HEK293T (cell line): Measurements from ENCODE around the gene SCN7A.

ENCODE experiments used
- CTCF ChIA-PET: fragments of 350-600 bp; formaldehyde crosslinking; extraction: SDS; loops from one replicate; lab custom pipeline; 2021; ENCODE audit warnings: antibody characterized with exemption, inconsistent platforms; lab: Yijun Ruan, JAX
- POLR2A ChIA-PET: fragments of 350-600 bp; formaldehyde crosslinking; extraction: SDS; loops from one replicate; lab custom pipeline; 2020; ENCODE audit warnings: antibody characterized with exemption, inconsistent platforms; lab: Yijun Ruan, JAX
- DNase-seq: peaks from one replicate; pipeline ENCODE4 v3.0.0; 2012; ENCODE audit warnings: mixed read lengths; ENCODE audit errors: extremely low spot score
- ARNT ChIP-seq: fragments of 450-650 bp; IDR thresholded peaks from 2 replicates; pipeline ENCODE4 v1.6.1; 2017; ENCODE audit warnings: mild to moderate bottlenecking
- BHLHE40 ChIP-seq: fragments of 450-650 bp; IDR thresholded peaks from 2 replicates; pipeline ENCODE4 v1.6.1; 2016; ENCODE audit warnings: mild to moderate bottlenecking, moderate library complexity, borderline replicate concordance
- CTBP1 ChIP-seq: fragments of 450-650 bp; IDR thresholded peaks from 2 replicates; pipeline ENCODE4 v1.6.1; 2016; ENCODE audit warnings: borderline replicate concordance
- ELF4 ChIP-seq: fragments of 450-650 bp; IDR thresholded peaks from 2 replicates; pipeline ENCODE4 v1.6.1; 2017; ENCODE audit warnings: antibody characterized with exemption
- FOXA1 ChIP-seq: fragments of 450-650 bp; IDR thresholded peaks from 2 replicates; pipeline ENCODE4 v1.6.1; 2016; ENCODE audit warnings: mild to moderate bottlenecking
- FOXK2 ChIP-seq: fragments of 450-650 bp; IDR thresholded peaks from 2 replicates; pipeline ENCODE4 v1.6.1; 2016; ENCODE audit warnings: mild to moderate bottlenecking
- FOXM1 ChIP-seq: fragments of 450-650 bp; IDR thresholded peaks from 2 replicates; pipeline ENCODE4 v1.6.1; 2017; ENCODE audit warnings: mild to moderate bottlenecking, borderline replicate concordance
- HDGF ChIP-seq: fragments of 450-650 bp; IDR thresholded peaks from 2 replicates; pipeline ENCODE4 v1.6.1; 2017; ENCODE audit warnings: antibody characterized with exemption, borderline replicate concordance
- L3MBTL2 ChIP-seq: fragments of 450-650 bp; conservative IDR thresholded peaks from 2 replicates; pipeline ENCODE4 v1.6.1; 2016; ENCODE audit warnings: mild to moderate bottlenecking
- LEF1 ChIP-seq: fragments of 450-650 bp; IDR thresholded peaks from 2 replicates; pipeline ENCODE4 v1.6.1; 2017; ENCODE audit warnings: mild to moderate bottlenecking, borderline replicate concordance
- NFRKB ChIP-seq: fragments of 450-650 bp; IDR thresholded peaks from 2 replicates; pipeline ENCODE4 v1.6.1; 2016; ENCODE audit warnings: mild to moderate bottlenecking, moderate library complexity
- PKNOX1 ChIP-seq: fragments of 450-650 bp; IDR thresholded peaks from 2 replicates; pipeline ENCODE4 v1.6.1; 2016
- SP1 ChIP-seq: fragments of 450-650 bp; IDR thresholded peaks from 2 replicates; pipeline ENCODE4 v1.6.1; 2017
- SUZ12 ChIP-seq: fragments of 450-650 bp; IDR thresholded peaks from 2 replicates; pipeline ENCODE4 v1.6.1; 2016; ENCODE audit warnings: mild to moderate bottlenecking
- TARDBP ChIP-seq: fragments of 450-650 bp; IDR thresholded peaks from 2 replicates; pipeline ENCODE4 v1.6.1; 2016
- ZNF384 ChIP-seq: fragments of 450-650 bp; IDR thresholded peaks from 2 replicates; pipeline ENCODE4 v1.6.1; 2016

SCN7A gene

GRCh38 chr2:166440313-166440712, 53.7 kb downstream of the SCN7A start:
- CTCF ChIA-PET = interaction anchor here (0.5 kb wide), 1 partner anchor 1809 kb away, joined by 3 read pairs; no protein-coding TSS in a partner anchor
- TF ChIP-seq SP1 (no peak), ELF4 (no peak), HDGF (no peak)
- DNase-seq = no peak
- POLR2A ChIA-PET = no interaction called here

GRCh38 chr2:166439078-166439477, 55.0 kb downstream of the SCN7A start:
- CTCF ChIA-PET = no interaction called here
- TF ChIP-seq L3MBTL2 = no peak
- TF ChIP-seq LEF1 = no peak
- TF ChIP-seq PKNOX1 = no peak
- TF ChIP-seq NFRKB = no peak
- no peak for DNase-seq
- POLR2A ChIA-PET = no interaction called here

GRCh38 chr2:166436976-166437375, 57.1 kb downstream of the SCN7A start:
- POLR2A ChIA-PET = no interaction called here
- TF ChIP-seq L3MBTL2 (no peak), ARNT (no peak), SP1 (no peak), NFRKB (no peak), FOXK2 (no peak), ELF4 (no peak), CTBP1 (no peak), FOXA1 (no peak), TARDBP (no peak), ZNF384 (no peak), SUZ12 (no peak), FOXM1 (no peak), LEF1 (no peak), HDGF (no peak), BHLHE40 (no peak), PKNOX1 (no peak)
- CTCF ChIA-PET = no interaction called here
- no peak for DNase-seq

GRCh38 chr2:166436189-166436588, 57.9 kb downstream of the SCN7A start:
- ChIA-PET POLR2A (no interaction called here), CTCF (no interaction called here)
- TF ChIP-seq BHLHE40 (no peak), ARNT (no peak), FOXA1 (no peak), SUZ12 (no peak)
- DNase-seq = no peak

GRCh38 chr2:166434491-166434890, 59.6 kb downstream of the SCN7A start:
- no peak for DNase-seq
- CTCF ChIA-PET = no interaction called here
- TF ChIP-seq SUZ12 (no peak), HDGF (no peak), BHLHE40 (no peak), TARDBP (no peak), FOXA1 (no peak), FOXK2 (no peak), SP1 (no peak), ZNF384 (no peak), PKNOX1 (no peak), FOXM1 (no peak), ELF4 (no peak), LEF1 (no peak), CTBP1 (no peak), ARNT (no peak), NFRKB (no peak), L3MBTL2 (no peak)

GRCh38 chr2:166433457-166433856, 60.6 kb downstream of the SCN7A start:
- ChIA-PET CTCF (no interaction called here), POLR2A (no interaction called here)
- TF ChIP-seq SUZ12 (no peak), LEF1 (no peak), FOXA1 (no peak), SP1 (no peak), HDGF (no peak), FOXK2 (no peak), L3MBTL2 (no peak), ELF4 (no peak), FOXM1 (no peak), NFRKB (no peak), PKNOX1 (no peak), BHLHE40 (no peak), CTBP1 (no peak), ZNF384 (no peak), ARNT (no peak), TARDBP (no peak)
- DNase-seq = no peak

More at GRCh38 chr2:166434491-166434890, 59.6 kb downstream of the SCN7A start:
- POLR2A ChIA-PET = no interaction called here
